ENCODE results near the gene IRS1. TPM values are rescaled to one million over a fixed set of nuclear protein-coding genes. Genes with fewer than 3 reads are reported as not detected.

Gene IRS1
- total RNA-seq, 1 experiment from 2014 or later = 15.0 TPM

DNA sequence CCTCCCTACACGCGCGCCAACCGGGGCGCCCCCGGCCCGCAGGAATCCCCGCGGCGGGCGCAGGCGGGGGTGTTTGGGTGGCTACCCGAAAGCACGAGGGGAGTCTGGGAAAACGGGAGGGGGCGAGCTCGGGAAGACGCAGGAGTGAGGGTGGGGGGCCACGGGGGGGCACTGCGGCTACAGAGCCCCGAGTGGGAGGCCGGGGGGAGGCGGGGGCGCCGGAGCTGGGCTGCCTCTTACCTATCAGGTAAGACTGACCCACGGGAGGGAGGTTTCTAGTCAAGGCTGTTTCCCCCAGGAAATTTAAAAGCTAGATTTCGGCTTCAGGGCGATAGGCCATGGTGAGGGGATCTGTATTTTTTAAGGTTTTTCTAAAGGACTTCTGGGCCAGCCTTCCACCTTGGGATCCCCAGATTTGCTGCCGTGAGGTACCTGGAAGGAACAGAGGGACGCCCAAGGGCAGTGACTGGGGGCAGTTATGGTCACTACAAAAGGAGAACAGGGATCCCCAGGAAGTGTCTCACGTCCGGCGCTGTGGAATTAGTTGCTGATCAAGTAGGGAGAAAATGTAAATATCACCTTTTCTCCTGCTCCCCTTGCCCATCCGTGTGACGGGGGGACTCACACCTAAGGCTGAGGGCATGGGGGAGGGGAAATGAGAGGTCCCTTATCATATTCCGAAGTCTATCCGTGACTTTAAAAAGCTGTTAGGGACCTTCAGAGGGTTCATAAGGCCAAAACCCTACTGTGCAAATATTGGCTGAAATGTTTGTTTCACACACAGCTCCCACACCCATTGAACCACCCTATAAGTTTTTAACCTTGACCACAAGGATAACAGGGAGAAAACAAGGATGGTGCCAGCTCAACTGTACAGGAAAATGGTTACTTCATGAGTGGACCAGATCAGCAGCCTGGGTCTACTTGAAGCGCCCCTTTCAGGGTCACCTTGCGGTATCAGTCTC lies 638 bp upstream of the IRS1 start:
- peak overlapping the region; percentile 94 for H3K4me2 ChIP-seq (ENCODE audit: insufficient read depth, insufficient read length, low read length)
- H3K9me3 ChIP-seq (ENCODE audit: control insufficient read depth, low read depth, low read length) = no peaks in the 10 kb centered on the region
- H4K91ac ChIP-seq (ENCODE audit: insufficient read length, low read depth, low read length) = no peak overlapping the region
- H3K27me3 ChIP-seq (ENCODE audit: insufficient read depth, low read length) = no peaks in the 10 kb centered on the region
- no peaks in the 10 kb centered on the region for H3K4me1 ChIP-seq (ENCODE audit: insufficient read depth, low read length)
- peaks cover 5% of the 10 kb centered on the region for H3K79me1 ChIP-seq (ENCODE audit: insufficient read depth, low read depth, low read length, poor library complexity, severe bottlenecking)
- H3K23ac ChIP-seq (ENCODE audit: insufficient read length, low read depth, low read length) = no peak overlapping the region
- WGBS (ENCODE audit: extremely low coverage, insufficient read length, low lambda C conversion rate) = no CpG with 5 or more reads among the region's 39 CpGs
- H2BK5ac ChIP-seq (ENCODE audit: insufficient read length, low read length) = no peak overlapping the region
- peak overlapping the region; percentile 15 for H3K9ac ChIP-seq (ENCODE audit: extremely low read depth, insufficient read length, low read length)
- H3K18ac ChIP-seq (ENCODE audit: insufficient read length, low read depth, low read length) = no peak overlapping the region
- peaks cover 22% of the 10 kb centered on the region for H3K23me2 ChIP-seq (ENCODE audit: insufficient read length, low read depth, low read length, poor library complexity, severe bottlenecking)
- Mint-ChIP-seq H3K4me3 (peak overlapping the region; percentile 80 to 91), H3K36me3 (ENCODE audit: insufficient read depth in 1 of 3, low read depth in 3 of 3) (peaks cover 20 to 26% (median 24%) of the 10 kb centered on the region in 3 experiments), H3K9me3 (peaks cover 0 to 4% of the 10 kb centered on the region in 2 experiments; a peak in 3 of 5 replicates), H3K27me3 (ENCODE audit: low read depth) (peaks cover 1% of the 10 kb centered on the region; the same call in 1 of the 2 replicates), H3K4me1 (peaks cover 20 to 34% of the 10 kb centered on the region in 2 experiments), H3K27ac (peak overlapping the region in 2 of 3 experiments; percentile 85 to 89; a peak in 5 of 7 replicates)
- no peak overlapping the region for H4K8ac ChIP-seq (replicated peaks; ENCODE audit: insufficient read length, low read depth, low read length)
- no peak overlapping the region for H2BK120ac ChIP-seq (ENCODE audit: low read depth, low read length, poor library complexity, severe bottlenecking)
- H3K79me2 ChIP-seq (ENCODE audit: insufficient read depth, low read length) = peaks cover 8% of the 10 kb centered on the region; the same call in 1 of the 2 replicates
- no peak overlapping the region for H2BK20ac ChIP-seq (ENCODE audit: low read depth, low read length, poor library complexity, severe bottlenecking)
- H3K56ac ChIP-seq (ENCODE audit: insufficient read length, low read depth, low read length) = no peak overlapping the region
- H2BK15ac ChIP-seq (ENCODE audit: low read depth, low read length) = no peak overlapping the region
- no peak overlapping the region for H3K27ac ChIP-seq (ENCODE audit: insufficient read length, low read depth, low read length)
- no peak overlapping the region for H2AK5ac ChIP-seq (ENCODE audit: insufficient read length, low read length)
- DNase-seq = peak; percentile 38
- no peaks in the 10 kb centered on the region for H4K20me1 ChIP-seq (ENCODE audit: control insufficient read depth, insufficient read depth, insufficient read length)
- no peak overlapping the region for H3K14ac ChIP-seq (ENCODE audit: insufficient read depth, low read length)
- H2AFZ ChIP-seq (ENCODE audit: low read length) = peak overlapping the region; percentile 46
- H4K5ac ChIP-seq (ENCODE audit: insufficient read length, low read depth, low read length) = no peak overlapping the region
- no peak overlapping the region for H2BK12ac ChIP-seq (ENCODE audit: insufficient read length, low read depth, low read length)
- no peak overlapping the region for H3T11ph ChIP-seq (ENCODE audit: low read length)
- H3K4ac ChIP-seq (ENCODE audit: low read depth, low read length) = no peak overlapping the region
- TF ChIP-seq, protein P1, sequence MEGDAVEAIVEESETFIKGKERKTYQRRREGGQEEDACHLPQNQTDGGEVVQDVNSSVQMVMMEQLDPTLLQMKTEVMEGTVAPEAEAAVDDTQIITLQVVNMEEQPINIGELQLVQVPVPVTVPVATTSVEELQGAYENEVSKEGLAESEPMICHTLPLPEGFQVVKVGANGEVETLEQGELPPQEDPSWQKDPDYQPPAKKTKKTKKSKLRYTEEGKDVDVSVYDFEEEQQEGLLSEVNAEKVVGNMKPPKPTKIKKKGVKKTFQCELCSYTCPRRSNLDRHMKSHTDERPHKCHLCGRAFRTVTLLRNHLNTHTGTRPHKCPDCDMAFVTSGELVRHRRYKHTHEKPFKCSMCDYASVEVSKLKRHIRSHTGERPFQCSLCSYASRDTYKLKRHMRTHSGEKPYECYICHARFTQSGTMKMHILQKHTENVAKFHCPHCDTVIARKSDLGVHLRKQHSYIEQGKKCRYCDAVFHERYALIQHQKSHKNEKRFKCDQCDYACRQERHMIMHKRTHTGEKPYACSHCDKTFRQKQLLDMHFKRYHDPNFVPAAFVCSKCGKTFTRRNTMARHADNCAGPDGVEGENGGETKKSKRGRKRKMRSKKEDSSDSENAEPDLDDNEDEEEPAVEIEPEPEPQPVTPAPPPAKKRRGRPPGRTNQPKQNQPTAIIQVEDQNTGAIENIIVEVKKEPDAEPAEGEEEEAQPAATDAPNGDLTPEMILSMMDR (conservative IDR thresholded peaks at IDR 0.05) = no peak; the same call in 2 of the 3 replicates

All from H9 (cell line).